ENCODE measurements around the gene RNF40.

RNF40 gene

GRCh38 chr16:30764816-30765465 lies 2.8 kb downstream of the RNF40 start:
- DNase-seq, result no peak

GRCh38 chr16:30766206-30766932 lies 4.2 kb downstream of the RNF40 start:
- no peak for DNase-seq

GRCh38 chr16:30766933-30767284 lies 4.8 kb downstream of the RNF40 start:
- no peak for DNase-seq

GRCh38 chr16:30767767-30768465 lies 5.8 kb downstream of the RNF40 start:
- DNase-seq, result no peak

GRCh38 chr16:30768583-30769181 lies 6.6 kb downstream of the RNF40 start:
- DNase-seq, result no peak

- DNase-seq, result no peak
These were observed 7.4 kb downstream of the RNF40 start for GRCh38 chr16:30769379-30770089.

- no peak for DNase-seq
These were observed 9.6 kb downstream of the RNF40 start for GRCh38 chr16:30771726-30772125.

- DNase-seq, result no peak
These were observed 11.7 kb downstream of the RNF40 start for GRCh38 chr16:30773826-30774225.

GRCh38 chr16:30774367-30775130 lies 12.4 kb downstream of the RNF40 start:
- DNase-seq, result no peak

- no peak for DNase-seq
These were observed 12.9 kb downstream of the RNF40 start for GRCh38 chr16:30775131-30775391.

GRCh38 chr16:30775392-30776188 lies 13.5 kb downstream of the RNF40 start:
- no peak for DNase-seq

GRCh38 chr16:30777591-30778297 lies 15.6 kb downstream of the RNF40 start:
- DNase-seq, result no peak

GRCh38 chr16:30778549-30779244 lies 16.6 kb downstream of the RNF40 start:
- DNase-seq, result no peak

- no peak for DNase-seq
These were observed 17.5 kb downstream of the RNF40 start for GRCh38 chr16:30779596-30779995.

GRCh38 chr16:30780021-30780420 lies 17.9 kb downstream of the RNF40 start:
- DNase-seq, result no peak

GRCh38 chr16:30780549-30780948 lies 18.4 kb downstream of the RNF40 start:
- no peak for DNase-seq

GRCh38 chr16:30782486-30783279 lies 20.6 kb downstream of the RNF40 start:
- DNase-seq, result no peak

- DNase-seq, result no peak
These were observed 21.4 kb downstream of the RNF40 start for GRCh38 chr16:30783280-30784109.

- DNase-seq, result no peak
These were observed 22.1 kb downstream of the RNF40 start for GRCh38 chr16:30784215-30784614.

Data from NCI-H1417 treated with DMSO at 0.1 percent for 48 hours (cell line).